T-cell (primary cell): Measurements from ENCODE around the gene MRC2. TPM values are rescaled to one million over a fixed set of nuclear protein-coding genes. Genes with fewer than 3 reads are reported as not detected.
"Not testable (repeated sequence)": the region's sequence is repeated elsewhere in the genome, so short reads cannot be mapped to it uniquely, and the experiment has no call there.

Source experiments
- ATAC-seq, 4 experiments: fragments of 200-7000 bp in 3 of 4; fragments of 150-1000 bp in 1 of 4; cut with Tn5 transposase; replicated peaks in 1 of 4; 1 replicate in 3 of 4; 2 replicates in 1 of 4; pipeline ENCODE4 v1.10.0; 2021; ENCODE audit warnings: moderate library complexity in 3 of 4, mild to moderate bottlenecking in 2 of 4, moderate number of reproducible peaks in 1 of 4
- CTCF ChIA-PET, 2 donors: fragments of 300-600 bp; sonication (Branson Sonifier 250); formaldehyde crosslinking; loops; one replicate each; lab custom pipeline; 2022; ENCODE audit warnings: antibody characterized with exemption in 2 of 2; lab: Charles Lee
- POLR2A ChIA-PET, 2 donors: fragments of 300-600 bp; sonication (Branson Sonifier 250); formaldehyde crosslinking; loops; one replicate each; lab custom pipeline; 2022; ENCODE audit warnings: antibody characterized with exemption in 2 of 2; lab: Charles Lee
- DNase-seq, 35 experiments: peaks; one replicate each; pipeline versions ENCODE4 v3.0.0 to v3.0.0-alpha.2; 2013 to 2023
- H3K27ac ChIP-seq: one replicate; pipeline ENCODE4 v1.5.1; 2013; ENCODE audit warnings: low read length
- H3K27me3 ChIP-seq, 2 experiments: replicated peaks in 1 of 2; 1 replicate in 1 of 2; 2 replicates in 1 of 2; pipeline versions ENCODE4 v1.6.1 to v1.7.0; 2013; ENCODE audit warnings: low read length in 1 of 2, mixed read lengths in 1 of 2; ENCODE audit not compliant: control insufficient read depth in 2 of 2, insufficient read depth in 2 of 2; ENCODE audit errors: extremely low read depth in 1 of 2
- H3K36me3 ChIP-seq, 2 donors: 1 replicate in 1 of 2; 2 replicates in 1 of 2; pipeline versions ENCODE4 v1.6.1 to v1.7.0; 2013; ENCODE audit warnings: low read length in 1 of 2; ENCODE audit not compliant: control insufficient read depth in 2 of 2, insufficient read depth in 1 of 2; ENCODE audit errors: extremely low read depth in 1 of 2
- H3K4me1 ChIP-seq, 2 experiments: 1 replicate in 1 of 2; 2 replicates in 1 of 2; pipeline versions ENCODE4 v1.6.1 to v1.7.0; 2013; ENCODE audit warnings: low read length in 2 of 2, mixed read lengths in 1 of 2; ENCODE audit not compliant: insufficient read depth in 2 of 2, control insufficient read depth in 1 of 2; ENCODE audit errors: extremely low read depth in 1 of 2
- H3K4me3 ChIP-seq, 2 donors: 1 replicate in 1 of 2; 2 replicates in 1 of 2; pipeline versions ENCODE4 v1.5.1 to v1.7.0; 2013; ENCODE audit warnings: mild to moderate bottlenecking in 2 of 2, low read length in 1 of 2, moderate library complexity in 1 of 2; ENCODE audit not compliant: control insufficient read depth in 1 of 2; ENCODE audit errors: extremely low read depth in 1 of 2
- H3K9me3 ChIP-seq: 2 replicates; pipeline ENCODE4 v1.7.0; 2013
- H3K27ac Mint-ChIP-seq, 2 donors: one replicate each; pipeline ENCODE4 v1.8.0; 2020 to 2021; ENCODE audit warnings: mild to moderate bottlenecking in 2 of 2, mixed read lengths in 2 of 2
- H3K27me3 Mint-ChIP-seq, 2 donors: one replicate each; pipeline ENCODE4 v1.8.0; 2021 to 2022; ENCODE audit warnings: mixed read lengths in 2 of 2
- H3K36me3 Mint-ChIP-seq: one replicate; pipeline ENCODE4 v1.8.0; 2021; ENCODE audit warnings: mixed read lengths
- H3K4me1 Mint-ChIP-seq, 3 donors: one replicate each; pipeline ENCODE4 v1.8.0; 2020 to 2022; ENCODE audit warnings: mixed read lengths in 3 of 3, mild to moderate bottlenecking in 1 of 3
- H3K4me3 Mint-ChIP-seq, 3 donors: one replicate each; pipeline ENCODE4 v1.8.0; 2020 to 2022; ENCODE audit warnings: mild to moderate bottlenecking in 3 of 3, mixed read lengths in 3 of 3, moderate library complexity in 3 of 3
- H3K9me3 Mint-ChIP-seq, 3 donors: one replicate each; pipeline ENCODE4 v1.8.0; 2020 to 2022; ENCODE audit warnings: mixed read lengths in 3 of 3
- WGBS: methylation state at CpG from one replicate; pipeline ENCODE4 v1.1.5; 2013; ENCODE audit warnings: missing lambda C conversion rate; ENCODE audit not compliant: insufficient coverage; 5-methylcytosine and 5-hydroxymethylcytosine counted together
- total RNA-seq, 35 experiments: library from RNA in 6 of 35; stranded (reverse) in 6 of 35; fragments of 120-200 nt in 1 of 35; gene quantifications; one replicate each; pipeline versions ENCODE4 v1.2.1 to v1.2.4 and lab custom pipeline; 2013 to 2026

MRC2 gene
- total RNA-seq, 5 donors from 2014 or later (not counting 1 experiment from before 2014, with no cell fraction given), result 4.0 to 7.6 (median 5.2) TPM

DNA sequence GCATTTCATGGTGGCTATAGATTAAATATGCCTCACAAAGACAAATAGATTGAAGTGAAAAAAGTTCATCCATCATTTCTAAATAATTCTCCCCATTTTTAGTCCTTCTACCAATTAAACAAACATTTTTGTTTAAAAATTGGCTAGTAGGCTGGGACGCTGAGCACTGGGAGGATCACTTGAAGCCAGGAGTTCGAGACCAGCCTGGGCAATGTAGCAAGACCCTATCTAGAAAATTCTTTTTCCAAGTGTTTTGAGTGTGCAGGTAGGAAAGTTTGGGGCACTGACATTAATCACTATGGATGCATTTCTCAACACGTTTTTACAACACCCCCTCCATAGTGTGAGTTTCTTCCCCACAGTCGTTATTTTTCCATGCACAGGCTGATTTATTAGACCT lies 56.7 kb downstream of the MRC2 start:
- H3K9me3 ChIP-seq, result no peaks in the 10 kb centered on the region

DNA sequence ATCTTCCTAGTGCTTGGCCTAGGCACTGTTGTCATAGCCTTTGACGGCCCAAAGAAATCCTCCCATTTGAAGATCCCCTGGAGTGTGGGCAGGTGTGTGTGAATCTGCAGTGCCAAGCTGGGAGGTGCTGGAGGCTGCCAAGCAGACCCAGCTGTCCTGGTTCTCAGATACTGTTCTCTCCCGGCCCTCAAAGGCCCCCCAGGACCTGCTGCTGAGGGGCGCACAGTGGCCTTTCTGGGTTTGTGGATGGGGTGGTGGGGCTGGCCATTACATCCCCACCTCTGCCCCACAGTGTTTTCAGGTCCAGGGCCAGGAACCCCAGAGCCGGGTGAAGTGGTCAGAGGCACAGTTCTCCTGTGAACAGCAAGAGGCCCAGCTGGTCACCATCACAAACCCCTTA lies 60.5 kb downstream of the MRC2 start:
- ChIA-PET POLR2A (no interaction called here), CTCF (no interaction called here)
- H3K9me3 ChIP-seq, result no peaks in the 10 kb centered on the region
- ATAC-seq, result no peak
- Mint-ChIP-seq H3K27ac (no peak overlapping the region), H3K4me3 (no peak overlapping the region), H3K36me3 (no peaks in the 10 kb centered on the region), H3K4me1 (no peaks in the 10 kb centered on the region), H3K27me3 (no peaks in the 10 kb centered on the region), H3K9me3 (no peaks in the 10 kb centered on the region)
- DNase-seq, result no peak
- H3K36me3 ChIP-seq, result peaks cover 0 to 4% of the 10 kb centered on the region in 2 donors
- 100% methylated on average over 1 of the region's 4 CpGs for WGBS
- no peak overlapping the region for H3K27ac ChIP-seq
- H3K27me3 ChIP-seq, result no peaks in the 10 kb centered on the region
- H3K4me1 ChIP-seq, result no peaks in the 10 kb centered on the region
- H3K4me3 ChIP-seq, result no peak overlapping the region

More for the DNA sequence above, 56.7 kb downstream of the MRC2 start:
- ChIA-PET CTCF (no interaction called here), POLR2A (no interaction called here)
- no peak for ATAC-seq
- H3K4me3 Mint-ChIP-seq, result no peak overlapping the region
- H3K4me1 Mint-ChIP-seq, result no peaks in the 10 kb centered on the region
- Histone ChIP-seq H3K4me1 (no peaks in the 10 kb centered on the region), H3K27ac (no peak overlapping the region), H3K4me3 (no peak overlapping the region), H3K36me3 (peaks cover 0 to 3% of the 10 kb centered on the region in 2 donors), H3K27me3 (no peaks in the 10 kb centered on the region)
- no peak overlapping the region for H3K27ac Mint-ChIP-seq
- no peak for DNase-seq
- no peaks in the 10 kb centered on the region for H3K9me3 Mint-ChIP-seq
- H3K36me3 Mint-ChIP-seq, result no peaks in the 10 kb centered on the region
- no peaks in the 10 kb centered on the region for H3K27me3 Mint-ChIP-seq
- WGBS, result no CpG with 5 or more reads among the region's 4 CpGs

DNA sequence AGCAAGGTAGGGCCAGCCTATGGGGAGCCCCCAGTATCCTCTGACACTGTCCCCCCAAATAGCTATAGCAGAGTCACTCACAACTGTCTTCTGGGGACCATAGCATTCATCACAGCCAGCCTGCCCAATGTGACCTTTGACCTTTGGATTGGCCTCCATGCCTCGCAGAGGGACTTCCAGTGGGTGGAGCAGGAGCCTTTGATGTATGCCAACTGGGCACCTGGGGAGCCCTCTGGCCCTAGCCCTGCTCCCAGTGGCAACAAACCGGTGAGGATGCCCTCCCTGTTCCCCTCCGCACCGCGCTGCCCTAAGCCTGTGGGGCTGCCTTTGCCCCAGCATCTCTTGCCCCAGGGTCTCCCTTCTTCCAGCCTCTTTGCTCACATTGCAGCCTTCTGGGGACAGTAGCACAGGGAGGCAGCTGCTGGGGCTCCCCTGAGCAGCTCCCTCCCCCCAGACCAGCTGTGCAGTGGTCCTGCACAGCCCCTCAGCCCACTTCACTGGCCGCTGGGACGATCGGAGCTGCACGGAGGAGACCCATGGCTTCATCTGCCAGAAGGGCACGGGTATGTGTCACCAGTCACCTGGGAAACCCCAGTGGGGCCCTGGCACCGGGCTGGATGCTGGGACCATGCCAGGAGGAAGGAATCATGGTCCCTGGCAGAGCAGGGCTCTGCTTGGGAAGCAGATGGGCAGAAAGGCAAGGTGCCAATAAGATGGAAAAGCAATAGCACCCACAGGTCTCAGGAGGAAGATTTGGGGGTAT lies 61.1 kb downstream of the MRC2 start:
- no peak overlapping the region for H3K27ac ChIP-seq
- no peaks in the 10 kb centered on the region for H3K4me1 ChIP-seq
- H3K9me3 Mint-ChIP-seq, result no peaks in the 10 kb centered on the region
- no peaks in the 10 kb centered on the region for H3K36me3 Mint-ChIP-seq
- WGBS, result 89% methylated on average over 11 of the region's 11 CpGs
- DNase-seq (no peak), ATAC-seq (no peak)
- peaks cover 0 to 4% of the 10 kb centered on the region in 2 donors for H3K36me3 ChIP-seq
- H3K4me3 Mint-ChIP-seq, result no peak overlapping the region
- H3K9me3 ChIP-seq, result no peaks in the 10 kb centered on the region
- no peak overlapping the region for H3K4me3 ChIP-seq
- ChIA-PET CTCF (no interaction called here), POLR2A (no interaction called here)
- no peaks in the 10 kb centered on the region for H3K27me3 Mint-ChIP-seq
- H3K27me3 ChIP-seq, result no peaks in the 10 kb centered on the region
- no peaks in the 10 kb centered on the region for H3K4me1 Mint-ChIP-seq
- H3K27ac Mint-ChIP-seq, result no peak overlapping the region

DNA sequence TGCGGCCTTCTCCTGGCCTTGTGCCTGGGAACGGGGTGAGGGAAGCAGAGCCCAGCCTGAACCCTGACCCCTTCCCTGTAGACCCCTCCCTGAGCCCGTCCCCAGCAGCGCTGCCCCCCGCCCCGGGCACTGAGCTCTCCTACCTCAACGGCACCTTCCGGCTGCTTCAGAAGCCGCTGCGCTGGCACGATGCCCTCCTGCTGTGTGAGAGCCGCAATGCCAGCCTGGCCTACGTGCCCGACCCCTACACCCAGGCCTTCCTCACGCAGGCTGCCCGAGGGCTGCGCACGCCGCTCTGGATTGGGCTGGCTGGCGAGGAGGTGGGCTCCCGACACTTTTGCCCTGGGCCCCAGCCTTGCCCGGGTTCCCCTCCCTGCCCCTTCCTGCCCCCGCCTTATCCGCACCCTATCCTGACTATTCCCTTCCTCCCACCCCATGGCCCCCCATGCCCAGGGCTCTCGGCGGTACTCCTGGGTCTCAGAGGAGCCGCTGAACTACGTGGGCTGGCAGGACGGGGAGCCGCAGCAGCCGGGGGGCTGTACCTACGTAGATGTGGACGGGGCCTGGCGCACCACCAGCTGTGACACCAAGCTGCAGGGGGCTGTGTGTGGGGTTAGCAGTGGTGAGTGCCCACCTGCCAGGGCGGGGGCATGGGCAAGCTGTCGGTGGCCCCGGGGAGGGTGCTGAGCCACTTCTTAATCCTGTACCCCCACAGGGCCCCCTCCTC lies 62.1 kb downstream of the MRC2 start:
- ChIA-PET POLR2A (no interaction called here), CTCF (no interaction called here)
- Histone ChIP-seq H3K9me3 (no peaks in the 10 kb centered on the region), H3K27me3 (no peaks in the 10 kb centered on the region), H3K4me1 (no peaks in the 10 kb centered on the region), H3K4me3 (no peak overlapping the region), H3K36me3 (peaks cover 0 to 4% of the 10 kb centered on the region in 2 donors), H3K27ac (no peak overlapping the region)
- ATAC-seq, result no peak
- Mint-ChIP-seq H3K36me3 (no peaks in the 10 kb centered on the region), H3K27me3 (no peaks in the 10 kb centered on the region), H3K4me1 (no peaks in the 10 kb centered on the region), H3K27ac (no peak overlapping the region), H3K9me3 (no peaks in the 10 kb centered on the region), H3K4me3 (no peak overlapping the region)
- WGBS, result 89% methylated on average over 30 of the region's 37 CpGs
- DNase-seq, result no peak

DNA sequence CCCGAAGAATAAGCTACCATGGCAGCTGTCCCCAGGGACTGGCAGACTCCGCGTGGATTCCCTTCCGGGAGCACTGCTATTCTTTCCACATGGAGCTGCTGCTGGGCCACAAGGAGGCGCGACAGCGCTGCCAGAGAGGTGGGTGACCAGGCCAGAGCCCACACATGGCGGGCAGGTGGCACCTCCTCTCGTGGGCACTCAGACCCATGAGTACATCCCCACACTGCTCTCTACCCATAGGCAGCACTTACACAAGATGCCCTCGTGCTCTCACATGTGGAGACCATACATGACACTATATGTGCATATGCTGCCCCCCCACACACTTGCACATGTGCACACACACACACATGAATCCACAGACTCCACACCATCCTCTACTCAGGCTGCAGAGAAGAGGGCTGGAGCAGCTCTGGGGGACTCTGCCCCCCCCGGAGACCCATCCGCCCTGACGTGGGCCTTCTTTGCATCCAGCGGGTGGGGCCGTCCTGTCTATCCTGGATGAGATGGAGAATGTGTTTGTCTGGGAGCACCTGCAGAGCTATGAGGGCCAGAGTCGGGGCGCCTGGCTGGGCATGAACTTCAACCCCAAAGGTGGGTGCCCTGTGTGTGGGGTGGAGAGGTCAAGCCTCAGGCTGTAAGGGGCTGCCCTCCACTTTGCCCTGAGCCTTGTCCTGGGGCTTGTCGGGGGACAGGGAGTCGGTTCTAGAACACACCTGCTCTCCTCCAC lies 62.9 kb downstream of the MRC2 start:
- no peak overlapping the region for H3K27ac ChIP-seq
- H3K9me3 ChIP-seq, result no peaks in the 10 kb centered on the region
- Mint-ChIP-seq H3K36me3 (no peaks in the 10 kb centered on the region), H3K4me1 (no peaks in the 10 kb centered on the region), H3K27me3 (no peaks in the 10 kb centered on the region), H3K9me3 (no peaks in the 10 kb centered on the region), H3K27ac (no peak overlapping the region), H3K4me3 (no peak overlapping the region)
- DNase-seq (no peak), ATAC-seq (no peak)
- no peaks in the 10 kb centered on the region for H3K4me1 ChIP-seq
- peaks cover 0 to 4% of the 10 kb centered on the region in 2 donors for H3K36me3 ChIP-seq
- WGBS, result 92% methylated on average over 15 of the region's 19 CpGs
- H3K27me3 ChIP-seq, result peaks cover 0 to 5% of the 10 kb centered on the region in 2 experiments
- POLR2A ChIA-PET, result no interaction called here
- CTCF ChIA-PET, result no interaction called here
- H3K4me3 ChIP-seq, result no peak overlapping the region

DNA sequence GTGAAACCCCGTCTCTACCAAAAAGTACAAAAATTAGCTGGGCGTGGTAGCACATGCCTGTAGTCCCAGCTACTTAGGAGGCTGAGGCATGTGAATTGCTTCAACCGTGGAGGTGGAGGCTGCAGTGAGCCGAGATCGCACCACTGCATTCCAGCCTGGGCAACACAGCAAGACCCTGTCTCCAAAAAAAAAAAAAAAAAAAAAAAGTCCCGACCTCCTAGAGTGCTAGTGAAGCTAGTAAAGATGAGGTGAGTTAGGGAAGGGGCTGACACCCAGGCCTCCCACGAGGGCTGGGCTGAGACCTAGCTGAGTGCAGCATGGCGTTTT lies 64.1 kb downstream of the MRC2 start:
- ATAC-seq, H3K27me3 Mint-ChIP-seq, H3K9me3 Mint-ChIP-seq, H3K4me3 Mint-ChIP-seq, H3K4me3 ChIP-seq, H3K27ac Mint-ChIP-seq, DNase-seq, H3K4me1 ChIP-seq, H3K27ac ChIP-seq, H3K9me3 ChIP-seq, H3K36me3 Mint-ChIP-seq, H3K4me1 Mint-ChIP-seq, H3K36me3 ChIP-seq: not testable (repeated sequence)
- ChIA-PET POLR2A (interaction anchor here in 1 of 2 donors (0.6 kb wide), 1 partner anchor 706 kb away, joined by 4 read pairs; no protein-coding TSS in a partner anchor), CTCF (interaction anchor here in 1 of 2 donors (0.6 kb wide), 1 partner anchor 564 kb away, joined by 4 read pairs; no protein-coding TSS in a partner anchor)
- H3K27me3 ChIP-seq, result peaks cover 0 to 11% of the 10 kb centered on the region in 2 experiments
- 100% methylated on average over 2 of the region's 8 CpGs for WGBS
